ENCODE measurements around the gene OPCML. TPM values are rescaled to one million over a fixed set of nuclear protein-coding genes. Genes with fewer than 3 reads are reported as not detected.

Gene OPCML
- total RNA-seq, 2 donors from 2014 or later = 0.04 TPM; not detected in 1

DNA sequence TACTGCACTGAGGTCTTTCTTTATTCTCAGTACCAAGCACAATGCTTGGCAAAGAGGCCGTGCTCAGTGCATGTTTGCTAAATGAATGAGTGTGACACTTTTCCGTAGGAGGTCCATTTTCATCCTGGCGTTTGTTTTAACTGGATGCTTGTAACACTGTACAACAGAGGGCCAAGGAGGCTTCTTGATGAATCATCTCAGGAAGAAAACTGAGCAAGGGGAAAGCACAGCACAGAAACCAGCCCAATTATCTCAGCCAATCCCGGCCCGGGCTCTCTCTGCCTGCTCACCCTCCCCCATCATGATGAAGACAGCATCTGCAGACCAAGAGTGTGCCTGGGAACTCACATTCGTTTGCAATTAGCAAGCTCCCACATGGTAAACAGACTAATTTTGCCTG is 570.3 kb downstream of the OPCML start:
- no peaks in the 10 kb centered on the region for H3K27me3 ChIP-seq
- H3K27ac ChIP-seq = no peak overlapping the region
- H3K9me3 ChIP-seq = peaks cover 0 to 6% of the 10 kb centered on the region in 2 donors
- DNase-seq (ENCODE audit: low spot score) = no peak
- H3K4me1 ChIP-seq = no peaks in the 10 kb centered on the region
- TF ChIP-seq, protein P1, sequence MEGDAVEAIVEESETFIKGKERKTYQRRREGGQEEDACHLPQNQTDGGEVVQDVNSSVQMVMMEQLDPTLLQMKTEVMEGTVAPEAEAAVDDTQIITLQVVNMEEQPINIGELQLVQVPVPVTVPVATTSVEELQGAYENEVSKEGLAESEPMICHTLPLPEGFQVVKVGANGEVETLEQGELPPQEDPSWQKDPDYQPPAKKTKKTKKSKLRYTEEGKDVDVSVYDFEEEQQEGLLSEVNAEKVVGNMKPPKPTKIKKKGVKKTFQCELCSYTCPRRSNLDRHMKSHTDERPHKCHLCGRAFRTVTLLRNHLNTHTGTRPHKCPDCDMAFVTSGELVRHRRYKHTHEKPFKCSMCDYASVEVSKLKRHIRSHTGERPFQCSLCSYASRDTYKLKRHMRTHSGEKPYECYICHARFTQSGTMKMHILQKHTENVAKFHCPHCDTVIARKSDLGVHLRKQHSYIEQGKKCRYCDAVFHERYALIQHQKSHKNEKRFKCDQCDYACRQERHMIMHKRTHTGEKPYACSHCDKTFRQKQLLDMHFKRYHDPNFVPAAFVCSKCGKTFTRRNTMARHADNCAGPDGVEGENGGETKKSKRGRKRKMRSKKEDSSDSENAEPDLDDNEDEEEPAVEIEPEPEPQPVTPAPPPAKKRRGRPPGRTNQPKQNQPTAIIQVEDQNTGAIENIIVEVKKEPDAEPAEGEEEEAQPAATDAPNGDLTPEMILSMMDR (IDR thresholded peaks at IDR 0.05) = no peak
- no peak overlapping the region for H3K4me3 ChIP-seq
- H3K36me3 ChIP-seq = no peaks in the 10 kb centered on the region

- Histone ChIP-seq H3K9me3 (peaks cover 0 to 6% of the 10 kb centered on the region in 2 donors), H3K4me1 (no peaks in the 10 kb centered on the region), H3K36me3 (no peaks in the 10 kb centered on the region), H3K27ac (no peak overlapping the region), H3K4me3 (no peak overlapping the region), H3K27me3 (no peaks in the 10 kb centered on the region)
- TF ChIP-seq, protein P1 (IDR thresholded peaks at IDR 0.05) = no peak
- no peak for DNase-seq (ENCODE audit: low spot score)
Measured at GRCh38 chr11:132961453-132961852, 570.8 kb downstream of the OPCML start.

GRCh38 chr11:132960273-132961078 is 571.8 kb downstream of the OPCML start:
- Histone ChIP-seq H3K36me3 (no peaks in the 10 kb centered on the region), H3K9me3 (peaks cover 0 to 4% of the 10 kb centered on the region in 2 donors), H3K4me1 (no peaks in the 10 kb centered on the region), H3K27me3 (no peaks in the 10 kb centered on the region), H3K27ac (no peak overlapping the region), H3K4me3 (no peak overlapping the region)
- no peak for DNase-seq (ENCODE audit: low spot score)
- TF ChIP-seq, protein P1 (IDR thresholded peaks at IDR 0.05) = no peak

GRCh38 chr11:132959693-132960092 is 572.6 kb downstream of the OPCML start:
- DNase-seq (ENCODE audit: low spot score) = no peak
- no peak overlapping the region for H3K27ac ChIP-seq

DNA sequence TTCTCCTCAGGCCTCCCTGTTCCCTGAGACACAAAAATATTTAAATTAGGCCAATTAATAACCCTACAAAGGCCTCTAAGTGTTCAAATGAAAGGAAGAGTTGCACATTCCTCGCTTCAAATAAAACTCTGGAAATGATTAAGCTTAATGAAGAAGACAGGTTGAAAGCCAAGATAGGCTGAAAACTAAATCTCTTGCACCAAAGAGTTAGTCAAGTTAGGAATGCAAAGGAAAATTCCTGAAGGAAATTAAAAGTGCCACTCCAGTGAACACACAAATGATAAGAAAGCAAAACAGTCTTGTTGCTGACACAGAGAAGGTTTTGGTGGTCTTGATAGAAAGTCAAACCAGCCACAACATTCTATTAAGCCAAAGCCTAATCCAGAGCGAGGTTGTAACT is 574.4 kb downstream of the OPCML start:
- H3K36me3 ChIP-seq = no peaks in the 10 kb centered on the region

More at GRCh38 chr11:132959693-132960092, 572.6 kb downstream of the OPCML start:
- no peaks in the 10 kb centered on the region for H3K9me3 ChIP-seq
- H3K4me1 ChIP-seq = no peaks in the 10 kb centered on the region
- no peaks in the 10 kb centered on the region for H3K27me3 ChIP-seq
- H3K4me3 ChIP-seq = no peak overlapping the region
- H3K36me3 ChIP-seq = no peaks in the 10 kb centered on the region
- TF ChIP-seq, protein P1 (IDR thresholded peaks at IDR 0.05) = no peak

More for the DNA sequence above, 574.4 kb downstream of the OPCML start:
- TF ChIP-seq, protein P1 (IDR thresholded peaks at IDR 0.05) = no peak
- Histone ChIP-seq H3K4me1 (no peaks in the 10 kb centered on the region), H3K9me3 (no peaks in the 10 kb centered on the region), H3K27ac (no peak overlapping the region), H3K4me3 (no peak overlapping the region), H3K27me3 (no peaks in the 10 kb centered on the region)
- DNase-seq (ENCODE audit: low spot score) = no peak
